PC-3 (cell line): Measurements from ENCODE around the gene SPRED2.

Source experiments
- EZH2phosphoT487 ChIP-seq: fragments of 300-600 bp; sonication (generic); IDR thresholded peaks from 2 replicates; pipeline ENCODE4 v1.6.1; 2018; ENCODE audit warnings: mild to moderate bottlenecking, antibody characterized with exemption, low read length, borderline replicate concordance
- TF ChIP-seq, protein P1 (sequence below): fragments of 300-600 bp; sonication (generic); conservative IDR thresholded peaks from 2 replicates; pipeline ENCODE4 v1.5.1; 2017; ENCODE audit warnings: antibody characterized with exemption, low read depth, mild to moderate bottlenecking, low read length

DNA sequence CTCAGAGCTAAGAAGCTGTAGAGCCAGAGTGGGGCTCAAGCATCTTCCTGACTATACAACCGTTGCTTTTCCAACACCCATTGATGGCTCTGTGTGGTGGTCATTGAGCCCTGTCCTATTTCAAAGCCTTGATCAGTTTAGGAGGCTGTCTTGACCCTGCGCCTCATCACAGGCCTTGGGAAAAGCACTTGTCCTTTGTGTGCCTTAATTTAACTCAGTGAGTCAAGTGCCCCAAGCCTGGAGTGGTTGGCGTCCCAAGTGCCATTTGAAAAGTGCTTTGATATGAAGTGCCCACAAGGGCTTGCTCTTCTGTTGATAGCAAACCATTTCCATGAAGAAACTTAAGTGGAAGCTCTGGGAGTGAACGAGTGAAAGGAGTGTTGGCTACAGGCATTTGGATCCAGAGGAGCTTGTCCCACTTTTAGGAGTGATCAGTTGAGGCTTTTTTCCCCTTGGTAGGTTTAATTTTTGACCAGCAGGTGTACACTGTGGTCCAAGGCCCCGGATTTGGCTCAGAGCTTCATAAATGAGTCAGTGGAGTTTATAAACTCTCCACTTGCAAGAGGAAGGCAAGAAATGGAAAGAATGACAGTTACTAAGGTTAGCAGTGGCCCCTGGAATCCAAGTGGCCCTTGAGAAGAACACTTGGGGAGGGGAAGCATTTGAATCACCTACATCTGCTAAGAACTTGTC, 154.5 kb downstream of the SPRED2 start:
- TF ChIP-seq, protein P1, sequence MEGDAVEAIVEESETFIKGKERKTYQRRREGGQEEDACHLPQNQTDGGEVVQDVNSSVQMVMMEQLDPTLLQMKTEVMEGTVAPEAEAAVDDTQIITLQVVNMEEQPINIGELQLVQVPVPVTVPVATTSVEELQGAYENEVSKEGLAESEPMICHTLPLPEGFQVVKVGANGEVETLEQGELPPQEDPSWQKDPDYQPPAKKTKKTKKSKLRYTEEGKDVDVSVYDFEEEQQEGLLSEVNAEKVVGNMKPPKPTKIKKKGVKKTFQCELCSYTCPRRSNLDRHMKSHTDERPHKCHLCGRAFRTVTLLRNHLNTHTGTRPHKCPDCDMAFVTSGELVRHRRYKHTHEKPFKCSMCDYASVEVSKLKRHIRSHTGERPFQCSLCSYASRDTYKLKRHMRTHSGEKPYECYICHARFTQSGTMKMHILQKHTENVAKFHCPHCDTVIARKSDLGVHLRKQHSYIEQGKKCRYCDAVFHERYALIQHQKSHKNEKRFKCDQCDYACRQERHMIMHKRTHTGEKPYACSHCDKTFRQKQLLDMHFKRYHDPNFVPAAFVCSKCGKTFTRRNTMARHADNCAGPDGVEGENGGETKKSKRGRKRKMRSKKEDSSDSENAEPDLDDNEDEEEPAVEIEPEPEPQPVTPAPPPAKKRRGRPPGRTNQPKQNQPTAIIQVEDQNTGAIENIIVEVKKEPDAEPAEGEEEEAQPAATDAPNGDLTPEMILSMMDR: peak; percentile 26; the same call in 1 of the 2 replicates
- TF ChIP-seq EZH2phosphoT487: no peak
